ENCODE data around the gene MARK3. TPM values are rescaled to one million over a fixed set of nuclear protein-coding genes. Genes with fewer than 3 reads are reported as not detected.
A peak's percentile ranks its signal among the peaks of the same experiment; 100 is the strongest.

Gene MARK3
- total RNA-seq, 4 donors from 2014 or later = 50.7 to 111 (median 89.1) TPM

GRCh38 chr14:103418481-103418818, 33.2 kb downstream of the MARK3 start:
- intact Hi-C loops (cut with DNase I; ENCODE audit: low total_unique reads) = no loop called here
- DNase-seq = no peak
- Histone ChIP-seq H3K4me1 (no peaks in the 10 kb centered on the region), H3K27ac (peak overlapping the region in 1 of 2 donors; percentile 35), H3K4me3 (no peak overlapping the region), H3K36me3 (no peaks in the 10 kb centered on the region), H3K9me3 (no peaks in the 10 kb centered on the region), H3K27me3 (no peaks in the 10 kb centered on the region)
- TF ChIP-seq POLR2A (IDR thresholded peaks at IDR 0.05) (no peak), CTCF (IDR thresholded peaks at IDR 0.05) (no peak)

GRCh38 chr14:103421556-103421955, 36.3 kb downstream of the MARK3 start:
- TF ChIP-seq CTCF (IDR thresholded peaks at IDR 0.05) = no peak
- no peak for TF ChIP-seq POLR2A (IDR thresholded peaks at IDR 0.05)
- Histone ChIP-seq H3K36me3 (no peaks in the 10 kb centered on the region), H3K4me3 (no peak overlapping the region), H3K4me1 (no peaks in the 10 kb centered on the region), H3K27me3 (no peaks in the 10 kb centered on the region), H3K9me3 (no peaks in the 10 kb centered on the region), H3K27ac (no peak overlapping the region)
- intact Hi-C loops (cut with DNase I; ENCODE audit: low total_unique reads) = no loop called here
- DNase-seq = no peak

GRCh38 chr14:103423050-103423461, 37.8 kb downstream of the MARK3 start:
- H3K4me3 ChIP-seq = no peak overlapping the region
- H3K36me3 ChIP-seq = no peaks in the 10 kb centered on the region
- DNase-seq = no peak
- intact Hi-C loops (cut with DNase I; ENCODE audit: low total_unique reads) = no loop called here
- peak overlapping the region in 1 of 2 donors; percentile 31 for H3K27ac ChIP-seq
- TF ChIP-seq POLR2A (IDR thresholded peaks at IDR 0.05) (no peak), CTCF (IDR thresholded peaks at IDR 0.05) (no peak)
- H3K27me3 ChIP-seq = no peaks in the 10 kb centered on the region
- H3K9me3 ChIP-seq = no peaks in the 10 kb centered on the region
- no peaks in the 10 kb centered on the region for H3K4me1 ChIP-seq

- peak; percentile 43 for DNase-seq
Measured at GRCh38 chr14:103427485-103428443, 42.5 kb downstream of the MARK3 start.

GRCh38 chr14:103428723-103429556, 43.7 kb downstream of the MARK3 start:
- Histone ChIP-seq H3K4me1 (peaks cover 0 to 11% of the 10 kb centered on the region in 2 donors), H3K4me3 (no peak overlapping the region), H3K36me3 (no peaks in the 10 kb centered on the region), H3K27ac (peak overlapping the region in 1 of 2 donors; percentile 44), H3K9me3 (no peaks in the 10 kb centered on the region), H3K27me3 (no peaks in the 10 kb centered on the region)
- no peak for DNase-seq
- intact Hi-C loops (cut with DNase I; ENCODE audit: low total_unique reads) = no loop called here
- TF ChIP-seq POLR2A (IDR thresholded peaks at IDR 0.05) (no peak), CTCF (IDR thresholded peaks at IDR 0.05) (no peak)

More at GRCh38 chr14:103427485-103428443, 42.5 kb downstream of the MARK3 start:
- H3K9me3 ChIP-seq = no peaks in the 10 kb centered on the region
- intact Hi-C loops (cut with DNase I; ENCODE audit: low total_unique reads) = no loop called here
- no peaks in the 10 kb centered on the region for H3K27me3 ChIP-seq
- peaks cover 0 to 11% of the 10 kb centered on the region in 2 donors for H3K4me1 ChIP-seq
- H3K27ac ChIP-seq = peak overlapping the region in 1 of 2 donors; percentile 35
- no peak for TF ChIP-seq POLR2A (IDR thresholded peaks at IDR 0.05)
- H3K36me3 ChIP-seq = no peaks in the 10 kb centered on the region
- H3K4me3 ChIP-seq = no peak overlapping the region
